TTC549 (cell line): ENCODE data around the gene AP2M1.

ENCODE experiments used
- FAIRE-seq: peaks from 2 replicates; lab custom pipeline; 2012; peaks lifted over from hg19 to GRCh38; lab: Jason Lieb, UNC

The AP2M1 gene

DNA sequence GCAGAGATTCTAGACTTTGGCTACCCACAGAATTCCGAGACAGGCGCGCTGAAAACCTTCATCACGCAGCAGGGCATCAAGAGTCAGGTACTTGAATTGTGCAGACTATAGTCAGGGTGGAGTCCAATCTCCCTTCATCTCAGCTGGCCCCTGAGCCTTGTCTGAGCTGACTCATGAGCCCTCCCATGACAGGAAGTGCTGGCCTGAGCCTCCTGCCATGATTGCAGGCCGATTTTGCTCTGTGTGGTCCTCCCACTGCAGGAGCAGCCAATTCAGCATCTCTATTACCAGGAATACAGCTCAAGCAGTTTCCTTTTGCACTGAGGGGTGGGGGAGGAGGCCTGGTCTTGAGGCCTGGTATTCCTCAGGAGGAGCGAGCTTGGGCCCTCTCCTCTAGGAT lies 5.5 kb downstream of the AP2M1 start:
- no peak for FAIRE-seq

DNA sequence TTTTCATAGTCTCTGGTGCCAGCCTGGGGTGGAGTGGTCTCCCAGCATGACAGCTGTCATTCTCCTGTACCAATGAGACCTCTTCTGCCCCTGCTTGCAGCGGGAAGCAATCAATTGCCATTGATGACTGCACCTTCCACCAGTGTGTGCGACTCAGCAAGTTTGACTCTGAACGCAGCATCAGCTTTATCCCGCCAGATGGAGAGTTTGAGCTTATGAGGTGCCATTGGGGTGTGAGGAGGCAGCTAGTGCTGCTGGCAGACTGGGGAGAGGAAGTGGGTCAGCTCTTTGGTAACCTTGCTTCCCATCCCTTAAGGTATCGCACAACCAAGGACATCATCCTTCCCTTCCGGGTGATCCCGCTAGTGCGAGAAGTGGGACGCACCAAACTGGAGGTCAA lies 6.9 kb downstream of the AP2M1 start:
- no peak for FAIRE-seq

DNA sequence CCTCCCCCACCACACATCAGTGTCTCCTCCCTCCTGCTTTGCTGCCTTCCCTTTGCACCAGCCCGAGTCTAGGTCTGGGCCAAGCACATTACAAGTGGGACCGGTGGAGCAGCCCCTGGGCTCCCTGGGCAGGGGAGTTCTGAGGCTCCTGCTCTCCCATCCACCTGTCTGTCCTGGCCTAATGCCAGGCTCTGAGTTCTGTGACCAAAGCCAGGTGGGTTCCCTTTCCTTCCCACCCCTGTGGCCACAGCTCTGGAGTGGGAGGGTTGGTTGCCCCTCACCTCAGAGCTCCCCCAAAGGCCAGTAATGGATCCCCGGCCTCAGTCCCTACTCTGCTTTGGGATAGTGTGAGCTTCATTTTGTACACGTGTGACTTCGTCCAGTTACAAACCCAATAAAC lies 9.0 kb downstream of the AP2M1 start:
- no peak for FAIRE-seq

DNA sequence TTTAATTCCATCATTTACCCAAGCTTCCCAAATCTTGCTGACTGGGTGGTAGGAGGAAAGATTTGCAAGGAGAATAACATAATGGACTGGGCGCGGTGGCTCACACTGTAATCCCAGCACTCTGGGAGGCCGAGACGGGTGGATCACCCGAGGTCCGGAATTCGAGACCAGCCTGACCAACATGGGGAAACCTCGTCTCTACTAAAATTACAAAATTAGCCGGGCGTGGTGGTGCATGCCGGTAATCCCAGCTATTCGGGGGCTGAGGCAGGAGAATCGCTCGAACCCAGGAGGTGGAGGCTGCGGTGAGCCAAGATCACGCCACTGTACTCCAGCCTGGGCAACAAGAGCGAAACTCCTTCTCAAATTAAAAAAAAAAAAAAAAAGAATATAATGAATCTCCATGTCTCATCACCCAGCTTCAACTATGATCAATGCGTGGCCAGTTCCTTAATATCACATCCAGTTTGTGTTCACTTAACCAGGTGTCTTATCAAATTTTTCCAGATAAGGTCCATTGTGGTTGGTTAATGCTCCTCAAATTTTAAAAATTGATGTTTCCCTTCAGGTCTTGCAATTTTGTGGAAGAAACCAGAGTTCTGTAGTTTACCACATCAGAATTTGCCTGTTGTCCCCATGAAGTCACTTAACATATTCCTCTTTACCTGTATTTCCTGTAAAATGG lies 10.0 kb downstream of the AP2M1 start:
- no peak for FAIRE-seq

DNA sequence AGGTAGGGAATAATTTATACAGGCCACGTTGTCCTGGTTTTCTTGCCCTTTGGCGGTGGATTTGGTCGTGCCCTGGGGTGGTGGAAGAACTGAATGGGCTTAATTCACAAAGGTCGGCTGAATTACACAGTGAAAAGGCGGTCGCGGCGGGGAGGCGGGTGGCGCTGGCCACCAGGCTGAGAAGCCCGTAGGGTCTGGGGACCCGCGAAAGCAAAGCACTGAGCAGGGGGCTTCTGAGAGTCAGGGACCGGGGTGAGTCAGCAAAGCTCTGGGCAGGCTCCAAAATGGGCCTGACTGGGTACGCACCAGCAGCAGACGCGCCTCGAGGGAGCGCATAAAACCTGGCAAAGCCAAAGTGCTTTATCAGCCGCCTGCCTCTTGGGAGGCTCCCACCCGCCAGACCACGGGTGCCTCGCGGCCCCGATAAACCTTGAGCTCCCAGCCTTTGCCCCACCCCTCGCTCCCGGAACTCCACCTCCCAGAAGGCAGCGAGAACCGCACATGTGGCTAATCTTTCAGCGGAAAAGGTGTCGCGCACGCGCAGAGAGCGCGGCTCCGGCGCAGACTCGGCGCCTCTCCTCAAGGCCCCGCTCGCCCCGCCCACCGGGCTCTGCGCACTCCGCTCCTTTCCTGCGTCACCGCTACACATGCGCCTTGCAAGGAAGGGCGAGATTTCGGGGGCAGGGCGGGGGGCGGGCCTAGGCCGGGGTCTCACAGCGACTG lies 11.0 kb downstream of the AP2M1 start:
- FAIRE-seq = no peak

DNA sequence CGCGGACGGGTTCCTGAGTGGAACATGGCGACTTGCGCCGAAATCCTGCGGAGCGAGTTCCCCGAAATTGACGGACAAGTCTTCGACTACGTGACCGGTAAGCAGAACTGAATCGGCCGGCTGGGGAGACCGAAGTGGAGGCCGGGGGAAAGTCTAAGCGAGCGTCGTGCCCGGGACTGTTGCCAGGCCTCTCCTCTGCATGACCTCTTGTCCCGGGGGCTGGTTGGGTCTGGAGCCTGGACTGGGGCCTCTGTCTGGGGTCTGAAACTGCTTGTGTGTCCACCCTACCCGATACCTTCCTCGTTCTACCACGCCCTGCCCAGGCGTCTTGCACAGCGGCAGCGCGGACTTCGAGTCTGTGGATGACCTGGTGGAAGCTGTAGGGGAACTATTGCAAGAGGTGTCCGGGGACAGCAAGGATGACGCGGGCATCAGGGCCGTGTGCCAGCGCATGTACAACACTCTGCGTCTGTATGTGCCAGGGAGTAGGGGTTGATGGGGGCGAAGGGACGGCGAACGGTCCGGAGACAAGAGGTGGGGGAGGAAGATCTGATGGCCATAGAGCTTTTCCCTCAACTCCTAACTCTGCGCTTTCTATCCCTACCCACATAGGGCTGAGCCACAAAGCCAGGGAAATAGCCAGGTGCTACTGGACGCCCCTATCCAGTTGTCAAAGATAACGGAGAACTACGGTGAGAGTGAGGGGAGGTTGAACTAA lies 11.7 kb downstream of the AP2M1 start, which contains the start of gene ABCF3:
Gene ABCF3, plus strand, starts transcription at position 16 of the 718 bp plus-strand sequence. Its CDS starts 9 bp downstream, at position 25.
- no peak for FAIRE-seq

DNA sequence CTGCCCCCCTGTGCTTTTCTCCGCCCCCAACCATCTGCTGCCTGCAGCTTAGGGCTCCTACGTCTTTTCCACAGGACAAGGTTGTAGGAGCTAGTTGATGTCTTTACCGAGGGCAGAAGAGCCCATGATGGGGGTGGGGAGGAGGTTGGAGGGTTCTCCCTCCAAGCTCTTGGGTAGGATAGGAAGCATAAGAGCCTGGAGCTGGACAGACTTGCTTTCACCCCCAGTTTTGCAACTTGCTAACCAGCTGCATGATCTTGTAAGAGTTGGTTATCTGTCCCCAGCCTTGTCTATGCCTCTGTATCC lies 12.2 kb downstream of the AP2M1 start:
- no peak for FAIRE-seq

DNA sequence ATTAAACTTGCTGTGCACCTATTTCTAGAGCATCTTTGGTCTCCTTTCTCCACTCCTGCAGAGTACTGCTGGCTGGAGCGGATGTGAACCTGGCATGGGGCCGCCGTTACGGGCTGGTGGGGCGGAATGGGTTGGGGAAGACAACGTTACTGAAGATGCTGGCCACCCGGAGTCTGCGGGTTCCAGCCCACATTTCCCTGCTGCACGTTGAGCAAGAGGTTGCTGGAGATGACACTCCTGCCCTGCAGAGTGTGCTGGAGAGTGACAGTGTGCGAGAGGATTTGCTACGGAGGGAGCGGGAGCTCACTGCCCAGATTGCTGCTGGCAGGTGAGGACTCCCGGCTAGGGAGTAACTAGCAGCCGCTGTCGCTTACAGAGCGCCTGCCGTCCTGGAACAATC lies 13.4 kb downstream of the AP2M1 start:
- no peak for FAIRE-seq

DNA sequence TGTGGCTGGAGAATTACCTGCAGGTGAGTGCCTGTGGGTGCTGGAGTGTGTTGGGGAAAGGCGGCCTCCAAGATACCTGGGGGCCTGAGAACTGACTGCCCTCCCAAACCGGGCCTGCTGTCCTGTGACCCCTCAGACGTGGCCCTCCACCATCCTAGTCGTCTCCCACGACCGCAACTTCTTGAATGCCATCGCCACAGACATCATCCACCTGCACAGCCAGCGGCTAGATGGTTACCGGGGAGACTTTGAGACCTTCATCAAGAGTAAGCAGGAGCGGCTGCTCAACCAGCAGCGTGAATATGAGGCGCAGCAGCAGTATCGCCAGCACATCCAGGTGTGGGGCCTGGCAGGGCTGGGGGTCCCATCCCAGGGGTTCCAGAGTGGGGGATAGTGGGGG lies 14.8 kb downstream of the AP2M1 start:
- FAIRE-seq = no peak

DNA sequence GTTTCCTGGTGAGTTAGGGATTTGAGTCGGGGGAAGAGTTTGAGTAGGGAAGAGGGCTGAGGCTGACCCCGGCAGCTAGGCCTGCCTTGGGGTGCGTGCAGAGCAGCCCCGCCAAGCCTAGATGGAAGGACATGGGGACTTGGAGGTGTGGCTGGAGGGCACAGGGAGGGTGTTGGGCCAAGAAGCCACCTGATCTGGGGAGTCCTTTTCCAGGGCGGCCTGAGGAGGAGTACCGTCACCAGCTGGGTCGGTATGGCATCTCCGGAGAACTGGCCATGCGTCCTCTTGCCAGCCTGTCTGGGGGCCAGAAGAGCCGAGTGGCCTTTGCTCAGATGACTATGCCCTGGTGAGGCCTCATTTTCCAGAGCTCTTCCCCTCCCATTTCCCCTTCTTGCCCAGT lies 18.2 kb downstream of the AP2M1 start:
- FAIRE-seq = no peak

DNA sequence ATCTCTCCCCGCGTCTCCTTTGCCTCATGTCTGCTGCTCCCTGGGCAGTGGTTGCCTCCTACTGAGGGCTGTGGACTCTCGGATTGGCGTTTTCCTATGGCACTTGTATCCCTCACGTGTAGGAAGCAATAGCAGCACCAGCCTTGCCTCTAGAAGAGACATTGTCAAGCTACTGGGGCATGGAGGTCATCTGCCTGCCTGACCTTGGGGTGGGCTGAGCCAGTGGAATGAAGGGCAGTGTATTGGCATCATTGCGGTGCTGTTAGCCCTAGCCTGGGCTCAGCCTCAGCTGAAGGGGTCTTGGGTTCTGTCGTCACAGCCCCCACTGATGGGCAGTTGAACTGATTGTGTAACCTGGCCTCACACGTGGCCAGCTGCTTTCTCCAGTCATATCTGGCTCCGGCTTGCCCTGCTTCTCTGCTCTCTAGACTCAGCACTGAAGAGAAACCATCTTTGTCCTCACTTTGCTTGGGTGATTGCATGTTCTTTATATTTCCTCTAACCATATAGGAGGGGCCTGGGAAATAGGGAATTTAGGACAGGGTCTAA lies 19.4 kb downstream of the AP2M1 start:
- FAIRE-seq = no peak

DNA sequence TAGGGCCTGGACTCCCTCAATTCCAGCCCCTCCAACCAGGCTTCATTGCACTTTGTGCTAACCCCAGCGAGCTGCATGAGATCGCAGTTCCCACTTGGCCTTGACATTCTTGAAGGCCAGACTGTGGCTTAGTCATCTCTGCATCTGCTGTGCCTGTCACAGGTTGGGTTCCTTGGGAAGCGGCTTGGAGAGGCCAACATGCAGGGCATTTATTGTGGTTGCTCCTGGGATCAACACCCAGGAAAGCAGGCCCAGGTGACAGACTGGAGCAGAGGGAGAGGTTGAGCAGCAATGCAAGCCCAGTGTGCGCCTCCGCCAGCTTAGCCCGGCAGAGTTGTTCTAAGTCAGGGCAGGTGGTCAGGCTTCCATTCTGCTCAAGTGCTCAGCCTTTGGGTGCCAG lies 21.9 kb downstream of the AP2M1 start:
- no peak for FAIRE-seq

DNA sequence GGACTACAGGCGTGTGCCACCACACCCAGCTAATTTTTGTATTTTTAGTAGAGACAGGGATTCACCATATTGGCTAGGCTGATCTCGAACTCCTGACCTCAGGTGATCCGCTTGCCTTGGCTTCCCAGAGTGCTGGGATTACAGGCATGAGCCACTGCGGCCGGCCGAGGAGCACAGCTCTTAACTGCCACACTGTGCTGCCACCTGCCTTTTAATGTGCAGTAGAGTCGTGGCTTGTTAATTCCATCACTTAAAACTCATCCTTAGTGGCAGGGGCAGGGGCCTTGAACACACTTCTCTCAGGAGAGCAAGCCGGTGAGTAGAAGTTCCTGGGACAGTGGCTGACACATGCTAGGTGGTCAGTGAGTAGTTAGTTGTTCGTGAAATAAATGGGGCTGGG lies 23.9 kb downstream of the AP2M1 start:
- FAIRE-seq = no peak

DNA sequence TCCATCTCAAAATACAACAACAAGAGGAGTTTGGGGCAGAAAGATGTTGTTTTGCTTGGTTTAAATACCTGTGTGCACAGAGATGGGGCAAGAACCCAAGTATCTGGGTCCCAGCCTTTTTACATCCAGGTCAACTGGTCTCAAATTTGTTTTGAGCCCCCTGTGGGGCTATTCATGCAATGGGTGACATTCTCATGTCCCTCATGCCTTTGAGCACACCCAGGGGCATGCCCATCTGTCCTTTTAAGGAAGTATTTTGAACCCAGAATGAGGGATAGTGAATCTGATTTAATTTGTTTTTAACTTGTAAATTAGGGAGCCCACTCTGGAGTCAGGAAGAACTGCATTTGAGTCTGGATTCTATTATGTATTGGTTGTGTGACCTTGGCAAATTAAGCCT lies 26.2 kb downstream of the AP2M1 start:
- no peak for FAIRE-seq

DNA sequence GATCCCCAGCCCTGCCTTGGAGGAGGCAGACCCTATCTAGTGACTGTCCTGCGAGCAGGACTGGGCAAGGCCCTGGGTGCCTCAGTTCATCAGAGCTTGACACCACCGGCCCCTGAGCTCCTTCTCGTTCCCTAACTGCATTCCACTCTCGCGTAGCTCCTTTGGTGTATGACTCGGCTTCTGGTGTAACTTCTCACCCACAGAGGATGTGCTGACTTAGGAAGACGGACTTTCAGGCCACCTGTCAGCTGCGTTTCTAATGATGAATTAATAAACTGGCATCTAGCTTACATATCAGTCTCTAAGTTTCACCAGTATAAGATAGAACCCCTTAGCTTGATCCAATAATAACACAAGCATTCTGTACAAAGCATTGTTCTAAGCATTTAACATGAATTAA lies 28.9 kb downstream of the AP2M1 start:
- FAIRE-seq = no peak

DNA sequence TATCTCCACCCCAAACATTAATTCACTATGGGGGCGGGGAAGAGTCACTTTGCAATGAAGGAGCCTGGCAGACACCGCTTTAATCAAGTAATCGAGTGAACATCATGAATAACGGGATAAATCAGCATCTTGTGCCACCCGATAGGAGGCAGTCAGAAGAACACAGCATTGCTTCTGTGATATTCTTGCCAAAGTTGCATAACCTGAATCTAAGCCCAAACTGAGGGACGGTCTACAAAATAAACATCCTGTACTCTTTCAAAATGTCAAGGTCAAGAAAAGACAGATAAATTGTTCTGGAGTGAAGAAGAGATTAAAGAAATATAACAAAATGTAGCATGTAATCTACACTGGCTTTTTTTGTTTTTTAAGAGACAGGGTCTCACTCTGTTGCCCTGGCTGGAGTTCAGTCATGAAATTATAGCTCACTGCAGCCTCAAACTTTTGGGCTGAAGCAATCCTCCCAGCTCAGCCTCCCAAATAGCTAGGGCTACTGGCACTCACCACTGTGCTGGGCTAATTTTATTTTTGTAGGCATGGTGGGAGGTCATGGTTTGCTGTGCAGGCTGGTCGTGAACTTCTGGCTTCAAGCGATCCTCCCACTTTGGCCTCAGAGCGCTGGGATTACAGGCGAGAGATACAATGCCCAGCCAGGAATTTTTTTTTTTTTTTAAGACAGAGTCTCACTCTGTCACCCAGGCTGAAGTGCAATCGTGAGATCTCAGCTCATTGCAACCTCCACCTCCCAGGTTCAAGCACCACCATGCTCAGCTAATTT lies 34.7 kb downstream of the AP2M1 start:
- no peak for FAIRE-seq

DNA sequence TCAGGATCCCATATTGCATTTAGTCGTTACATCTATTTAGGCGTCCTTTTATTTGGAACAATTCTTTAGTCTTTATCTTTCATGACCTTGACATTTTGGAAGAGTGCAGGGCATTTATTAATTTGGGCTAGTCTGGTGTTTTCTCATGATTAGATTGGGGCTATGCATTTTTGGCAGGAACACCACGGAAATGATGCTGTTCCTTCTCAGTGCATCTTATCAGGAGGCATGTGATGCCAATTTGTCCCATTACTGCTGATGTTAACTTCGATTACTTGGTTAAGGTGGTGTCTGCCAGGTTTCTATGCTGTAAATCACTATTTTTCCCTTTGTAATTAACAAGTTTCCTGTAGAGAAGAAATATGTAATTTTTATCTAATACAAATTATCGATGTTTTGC lies 36.6 kb downstream of the AP2M1 start:
- FAIRE-seq = no peak

DNA sequence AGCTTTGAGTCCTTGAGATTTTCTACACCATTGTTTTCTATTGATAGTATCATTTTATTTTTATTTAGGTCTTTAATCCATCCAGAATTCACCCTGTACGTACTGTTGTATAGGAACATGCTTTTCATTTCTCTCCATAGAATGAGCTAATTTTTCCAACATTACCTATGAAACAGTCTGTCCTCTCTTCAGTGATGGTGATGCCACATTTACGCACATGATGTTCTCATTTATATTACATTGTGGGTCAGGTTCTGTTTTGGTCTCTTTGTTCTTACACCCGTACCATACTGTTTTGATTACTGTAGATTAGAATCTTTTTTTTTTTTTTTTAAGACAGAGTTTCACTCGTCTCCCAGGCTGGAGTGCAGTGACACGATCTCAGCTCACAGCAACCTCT lies 37.1 kb downstream of the AP2M1 start:
- FAIRE-seq = no peak

DNA sequence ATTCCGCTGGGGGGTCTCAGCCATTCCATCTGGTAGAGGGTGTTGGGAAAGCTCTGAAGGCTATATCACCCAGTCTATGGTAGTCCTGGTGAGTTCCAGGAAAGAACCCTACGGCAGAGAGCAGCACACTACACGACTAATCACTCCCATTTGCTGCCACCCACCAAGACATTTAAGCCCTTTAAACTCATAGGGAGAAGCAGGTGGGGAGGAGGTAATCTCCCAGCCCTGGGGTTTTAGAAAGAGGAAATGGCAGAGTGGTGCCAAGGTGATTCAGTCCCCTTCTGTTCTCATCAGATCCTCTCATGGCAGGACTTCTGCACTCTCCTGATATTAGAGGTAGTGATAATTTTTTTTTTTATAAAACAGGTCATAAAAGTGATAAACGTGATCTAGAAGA lies 44.2 kb downstream of the AP2M1 start:
- FAIRE-seq = no peak

DNA sequence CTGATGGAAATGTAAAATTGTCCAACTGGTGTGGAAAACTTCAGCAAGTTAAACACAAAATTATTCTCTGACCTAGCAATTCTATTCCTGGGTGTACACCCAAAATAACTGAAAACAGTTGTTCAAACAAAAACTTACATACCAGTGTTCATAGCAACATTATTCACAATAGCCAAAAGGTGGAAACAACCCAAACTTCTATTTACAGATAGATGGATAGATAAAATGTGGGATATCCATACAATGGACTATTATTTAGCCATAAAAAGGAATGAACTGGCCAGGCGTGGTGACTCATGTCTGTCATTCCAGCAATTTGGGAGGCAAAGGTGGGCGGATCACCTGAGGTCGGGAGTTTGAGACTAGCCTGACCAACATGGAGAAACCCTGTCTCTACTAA lies 47.9 kb downstream of the AP2M1 start:
- FAIRE-seq = no peak

DNA sequence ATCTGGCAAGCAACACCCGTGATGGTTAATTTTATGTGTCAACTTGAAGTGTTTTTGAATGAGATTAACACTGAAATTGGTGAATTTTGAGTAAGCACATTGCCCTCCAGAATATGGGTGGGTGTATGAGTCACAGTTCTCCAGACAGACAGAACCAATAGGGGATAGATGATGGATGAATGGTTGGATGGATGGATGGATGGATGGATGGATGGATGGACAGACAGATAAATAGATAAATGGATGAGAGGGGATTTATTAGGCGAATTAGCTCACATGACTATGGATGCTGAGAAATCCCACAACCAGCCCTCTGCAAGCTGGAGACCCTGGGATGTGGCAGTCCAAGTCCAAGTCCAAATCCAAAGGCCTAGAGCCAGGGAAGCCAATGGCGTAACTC lies 49.3 kb downstream of the AP2M1 start:
- no peak for FAIRE-seq

DNA sequence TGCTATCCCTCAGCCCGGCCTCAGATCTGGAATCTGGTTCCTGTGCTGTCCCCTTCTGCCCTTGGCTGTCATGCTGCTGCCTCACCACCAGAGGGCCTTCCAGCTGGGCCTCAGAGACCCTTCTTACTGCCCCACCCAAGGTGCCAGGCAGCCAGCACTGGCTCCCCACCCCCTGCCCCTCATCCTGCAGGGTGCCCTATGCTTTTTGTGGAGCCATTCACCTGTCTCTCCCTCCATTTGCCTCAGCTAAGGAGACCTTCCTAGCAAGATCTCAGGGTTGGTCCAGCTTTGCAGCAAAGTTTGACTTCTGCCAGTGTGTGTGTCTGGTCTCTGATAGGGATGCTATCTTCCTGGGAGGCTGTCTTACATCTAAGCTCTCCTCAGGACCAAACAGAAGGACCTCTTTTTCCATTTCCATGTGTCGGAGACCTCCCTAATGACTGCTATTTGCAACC lies 52.9 kb downstream of the AP2M1 start:
- no peak for FAIRE-seq
